Measurements from ENCODE around the gene GALNTL6.

DNA sequence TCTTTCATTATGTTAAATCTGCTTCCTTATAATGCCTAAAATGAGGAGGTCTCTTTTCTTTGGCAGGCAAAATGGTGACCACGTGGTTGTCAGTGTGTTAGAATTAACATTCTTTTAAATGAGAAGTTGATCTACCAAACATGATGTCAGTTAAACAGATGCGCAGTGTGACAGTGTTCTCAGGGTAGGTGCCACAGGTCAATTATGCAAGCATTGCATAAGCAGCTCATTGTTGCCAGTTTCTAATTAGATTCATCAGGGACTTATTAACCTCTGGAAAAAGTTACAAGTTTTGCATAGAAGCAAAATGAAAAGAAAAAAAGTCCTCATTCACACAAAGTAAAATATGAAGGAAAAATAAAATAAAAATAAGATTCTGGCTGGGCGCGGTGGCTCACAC is 1031.4 kb downstream of the GALNTL6 start:
- TF ChIP-seq, protein P1, sequence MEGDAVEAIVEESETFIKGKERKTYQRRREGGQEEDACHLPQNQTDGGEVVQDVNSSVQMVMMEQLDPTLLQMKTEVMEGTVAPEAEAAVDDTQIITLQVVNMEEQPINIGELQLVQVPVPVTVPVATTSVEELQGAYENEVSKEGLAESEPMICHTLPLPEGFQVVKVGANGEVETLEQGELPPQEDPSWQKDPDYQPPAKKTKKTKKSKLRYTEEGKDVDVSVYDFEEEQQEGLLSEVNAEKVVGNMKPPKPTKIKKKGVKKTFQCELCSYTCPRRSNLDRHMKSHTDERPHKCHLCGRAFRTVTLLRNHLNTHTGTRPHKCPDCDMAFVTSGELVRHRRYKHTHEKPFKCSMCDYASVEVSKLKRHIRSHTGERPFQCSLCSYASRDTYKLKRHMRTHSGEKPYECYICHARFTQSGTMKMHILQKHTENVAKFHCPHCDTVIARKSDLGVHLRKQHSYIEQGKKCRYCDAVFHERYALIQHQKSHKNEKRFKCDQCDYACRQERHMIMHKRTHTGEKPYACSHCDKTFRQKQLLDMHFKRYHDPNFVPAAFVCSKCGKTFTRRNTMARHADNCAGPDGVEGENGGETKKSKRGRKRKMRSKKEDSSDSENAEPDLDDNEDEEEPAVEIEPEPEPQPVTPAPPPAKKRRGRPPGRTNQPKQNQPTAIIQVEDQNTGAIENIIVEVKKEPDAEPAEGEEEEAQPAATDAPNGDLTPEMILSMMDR (conservative IDR thresholded peaks at IDR 0.05; ENCODE audit: low read depth in 2 of 2), result no peak
- no peak for TF ChIP-seq EZH2 (IDR thresholded peaks at IDR 0.05; ENCODE audit: low read depth, unreplicated experiment)
- TF ChIP-seq STAT1 (IDR thresholded peaks at IDR 0.05; ENCODE audit: unreplicated experiment), result no peak
- no peak for TF ChIP-seq POLR2AphosphoS5 (IDR thresholded peaks at IDR 0.05; ENCODE audit: low read depth)
- no peak for TF ChIP-seq ZNF331 (CRISPR knock-in tag; IDR thresholded peaks at IDR 0.05; ENCODE audit: low read depth)
